GM19397 (cell line): ENCODE data around the gene SLC6A13.
A peak's percentile ranks its signal among the peaks of the same experiment; 100 is the strongest.

ENCODE experiments used
- ATAC-seq: cut with Tn5 transposase; IDR thresholded peaks from one replicate; pipeline ENCODE4 v1.9.1; 2021; ENCODE audit warnings: mild to moderate bottlenecking, moderate library complexity; ENCODE audit not compliant: unreplicated experiment

The SLC6A13 gene

GRCh38 chr12:234891-235415 lies 27.7 kb downstream of the SLC6A13 start:
- ATAC-seq, result no peak

GRCh38 chr12:234019-234418 lies 28.6 kb downstream of the SLC6A13 start:
- no peak for ATAC-seq

DNA sequence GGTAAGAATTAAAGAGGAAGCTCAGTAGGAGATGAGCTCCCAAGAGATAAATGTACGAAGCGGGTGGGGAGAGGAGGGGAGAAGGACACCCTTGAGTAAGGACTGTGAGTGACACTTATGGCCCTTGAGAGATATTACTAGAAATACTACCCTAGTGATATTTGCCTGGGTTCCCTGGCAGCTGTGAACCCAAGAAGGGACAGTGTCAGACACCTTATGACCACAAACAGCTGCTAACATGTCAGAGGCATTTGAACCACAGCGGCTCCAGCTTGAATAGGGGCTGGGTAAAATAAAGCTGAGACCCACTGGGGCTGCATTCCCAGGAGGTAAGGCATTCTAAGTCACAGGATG lies 29.0 kb downstream of the SLC6A13 start:
- ATAC-seq, result no peak

GRCh38 chr12:232731-233614 lies 29.7 kb downstream of the SLC6A13 start:
- ATAC-seq, result no peak

DNA sequence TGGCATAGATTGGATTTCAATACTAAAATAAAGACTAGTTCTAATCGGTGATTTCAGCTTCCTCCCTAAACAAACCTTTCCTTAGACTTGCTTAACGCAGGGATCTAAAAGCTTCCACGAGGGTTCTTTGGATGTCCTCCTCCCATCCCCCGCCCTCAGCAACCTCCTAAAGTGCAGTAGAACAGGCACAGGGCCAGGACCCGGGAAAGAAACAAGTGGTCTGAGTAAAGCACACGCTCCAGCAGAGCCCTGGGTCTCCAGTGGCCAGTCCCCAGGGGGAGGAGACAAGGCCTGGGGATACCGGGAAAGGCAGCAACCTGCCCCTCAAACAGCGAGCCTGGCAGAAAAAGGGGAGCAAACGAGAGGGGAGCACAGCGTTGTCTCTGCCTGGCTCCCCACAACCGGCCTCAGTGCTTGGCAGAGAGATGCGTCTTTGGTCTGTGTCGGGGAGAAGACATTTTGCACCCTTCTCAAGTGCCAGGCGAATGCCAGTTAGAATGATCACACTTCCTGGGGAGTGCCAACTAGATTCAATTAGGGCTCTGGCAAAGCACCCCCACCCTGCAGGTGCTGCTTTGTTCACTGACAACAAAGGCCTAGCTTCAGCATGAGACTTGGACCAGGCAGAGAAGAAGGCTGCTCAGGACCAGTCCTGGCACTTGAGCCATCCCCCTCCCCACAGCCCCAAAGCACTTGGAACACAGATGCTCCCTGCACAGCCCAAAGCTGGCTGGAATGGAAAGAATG lies 31.5 kb downstream of the SLC6A13 start:
- no peak for ATAC-seq

DNA sequence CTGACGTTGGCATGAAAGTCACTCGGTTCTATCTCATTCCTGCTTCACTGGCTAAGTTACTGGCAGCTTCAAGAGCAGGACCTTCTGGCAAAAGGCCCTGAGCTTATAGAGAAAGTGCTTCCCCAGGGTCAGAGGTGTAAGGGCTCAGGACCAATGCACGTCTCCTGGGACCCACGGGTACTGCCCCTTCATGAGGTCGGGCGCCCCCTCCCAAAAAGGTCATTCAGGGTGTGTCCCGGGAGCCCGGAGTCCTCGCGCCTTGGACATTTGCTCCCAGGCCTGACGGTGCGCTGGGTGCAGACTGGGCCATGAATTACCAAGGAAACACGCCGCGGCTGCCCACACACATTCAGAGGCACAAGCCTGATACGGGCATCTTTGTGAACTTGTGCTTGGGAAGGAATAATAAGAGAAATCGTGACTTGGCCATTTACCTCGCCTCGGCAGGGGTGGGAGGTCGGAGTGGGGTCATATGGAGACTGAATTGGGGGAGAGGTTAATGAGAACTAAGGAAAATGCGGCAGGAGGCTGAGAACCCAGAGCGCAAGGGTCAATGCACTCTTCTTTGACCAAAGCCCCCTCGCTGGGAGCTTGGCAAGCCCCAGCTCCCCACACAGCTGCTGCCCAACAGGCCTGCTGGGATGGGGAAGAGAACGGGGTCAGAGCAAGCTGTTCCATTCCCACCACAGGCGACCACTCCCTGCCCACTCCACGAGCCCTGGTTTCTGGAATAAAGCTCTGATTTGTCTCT lies 33.0 kb downstream of the SLC6A13 start:
- ATAC-seq, result no peak

DNA sequence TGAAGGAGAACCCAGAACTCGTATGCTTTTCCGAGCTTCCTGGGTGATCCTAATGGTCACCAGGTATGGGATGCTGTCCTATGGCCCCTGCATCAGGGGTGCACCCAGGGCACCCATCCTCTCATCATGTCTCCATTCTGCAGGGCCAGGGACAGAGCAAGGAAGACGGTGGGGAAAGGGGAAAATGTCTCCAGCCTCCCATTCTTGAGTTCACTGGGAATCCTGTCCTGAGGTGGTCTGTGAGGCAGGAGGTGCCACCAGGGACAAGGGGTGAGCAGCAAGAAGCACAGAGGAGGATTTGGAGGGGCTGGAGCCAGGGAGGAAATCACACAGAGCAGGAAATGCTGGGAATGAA lies 33.8 kb downstream of the SLC6A13 start:
- ATAC-seq, result no peak

DNA sequence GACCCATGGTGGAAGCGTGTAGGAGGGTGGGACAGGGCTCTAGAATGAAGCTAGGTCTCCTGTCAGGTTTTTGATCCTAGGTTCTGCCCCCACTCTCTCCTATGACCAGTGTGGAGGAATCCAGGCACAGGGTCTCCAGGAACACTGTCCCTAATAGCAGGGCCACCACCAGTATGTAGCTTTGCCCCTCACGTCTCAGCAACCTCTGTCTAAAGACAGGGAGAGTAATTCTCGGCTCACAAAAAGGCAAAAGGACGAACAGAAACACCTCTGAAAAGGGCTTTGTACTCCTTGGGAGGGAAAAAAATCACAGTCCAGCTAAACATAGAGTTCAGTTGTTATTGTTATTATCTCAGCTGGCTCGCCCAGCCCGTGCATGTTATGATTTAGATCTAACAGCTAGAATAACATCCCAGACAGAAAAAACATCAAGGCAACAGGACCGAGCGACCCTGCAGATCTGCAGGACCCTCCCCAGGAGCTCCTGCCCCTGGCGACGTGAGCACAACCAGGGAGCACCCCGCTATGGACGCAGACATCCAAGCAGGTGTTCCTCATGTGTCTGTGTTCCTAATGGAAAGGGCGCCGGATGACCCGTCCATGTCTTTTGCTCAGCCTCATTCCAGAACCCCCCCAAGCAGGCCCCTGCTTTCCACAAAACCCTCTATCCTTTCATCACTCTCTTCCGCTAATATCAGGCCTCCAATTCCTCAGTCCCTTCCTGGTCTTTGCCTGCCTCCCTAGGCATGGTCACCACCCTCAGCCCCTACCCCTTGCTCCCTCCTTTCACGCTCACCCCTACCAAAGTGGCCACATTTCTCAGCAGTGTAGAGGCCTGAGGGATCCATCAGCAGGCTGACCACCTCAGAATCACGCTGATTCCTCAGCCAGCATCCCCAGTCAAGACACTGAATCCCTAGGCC lies 34.5 kb downstream of the SLC6A13 start:
- ATAC-seq, result no peak

- ATAC-seq, result no peak
These were observed 35.2 kb downstream of the SLC6A13 start for GRCh38 chr12:227286-227915.

- no peak for ATAC-seq
These were observed 36.2 kb downstream of the SLC6A13 start for GRCh38 chr12:226401-226800.

GRCh38 chr12:225012-225411 lies 37.6 kb downstream of the SLC6A13 start:
- no peak for ATAC-seq

GRCh38 chr12:224330-224729 lies 38.3 kb downstream of the SLC6A13 start:
- no peak for ATAC-seq

- ATAC-seq, result no peak
These were observed 38.8 kb downstream of the SLC6A13 start for GRCh38 chr12:223841-224240.

DNA sequence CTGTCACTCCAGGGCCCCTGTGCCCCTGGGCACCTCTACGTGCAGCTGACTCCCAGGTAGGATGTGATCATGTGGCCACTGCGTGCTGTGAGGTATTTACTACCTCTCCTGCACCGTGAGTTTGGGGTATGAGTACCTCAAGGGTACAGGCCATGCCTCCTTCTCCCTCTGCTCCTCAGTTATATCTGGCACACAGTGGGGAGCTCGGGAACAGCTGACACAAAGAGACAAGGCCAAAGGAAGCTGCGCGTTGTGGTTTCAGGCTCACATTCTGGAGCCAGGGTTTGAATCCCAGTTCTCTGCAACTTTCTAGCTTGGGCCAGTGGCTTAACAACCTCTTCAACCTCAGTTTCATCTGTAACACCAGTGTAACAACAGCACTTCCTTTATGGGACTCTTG lies 40.9 kb downstream of the SLC6A13 start:
- no peak for ATAC-seq

- no peak for ATAC-seq
These were observed 41.6 kb downstream of the SLC6A13 start for GRCh38 chr12:220946-221550.

- no peak for ATAC-seq
These were observed 42.1 kb downstream of the SLC6A13 start for GRCh38 chr12:220491-220890.

GRCh38 chr12:219891-220352 lies 42.7 kb downstream of the SLC6A13 start:
- peak; percentile 74 for ATAC-seq

DNA sequence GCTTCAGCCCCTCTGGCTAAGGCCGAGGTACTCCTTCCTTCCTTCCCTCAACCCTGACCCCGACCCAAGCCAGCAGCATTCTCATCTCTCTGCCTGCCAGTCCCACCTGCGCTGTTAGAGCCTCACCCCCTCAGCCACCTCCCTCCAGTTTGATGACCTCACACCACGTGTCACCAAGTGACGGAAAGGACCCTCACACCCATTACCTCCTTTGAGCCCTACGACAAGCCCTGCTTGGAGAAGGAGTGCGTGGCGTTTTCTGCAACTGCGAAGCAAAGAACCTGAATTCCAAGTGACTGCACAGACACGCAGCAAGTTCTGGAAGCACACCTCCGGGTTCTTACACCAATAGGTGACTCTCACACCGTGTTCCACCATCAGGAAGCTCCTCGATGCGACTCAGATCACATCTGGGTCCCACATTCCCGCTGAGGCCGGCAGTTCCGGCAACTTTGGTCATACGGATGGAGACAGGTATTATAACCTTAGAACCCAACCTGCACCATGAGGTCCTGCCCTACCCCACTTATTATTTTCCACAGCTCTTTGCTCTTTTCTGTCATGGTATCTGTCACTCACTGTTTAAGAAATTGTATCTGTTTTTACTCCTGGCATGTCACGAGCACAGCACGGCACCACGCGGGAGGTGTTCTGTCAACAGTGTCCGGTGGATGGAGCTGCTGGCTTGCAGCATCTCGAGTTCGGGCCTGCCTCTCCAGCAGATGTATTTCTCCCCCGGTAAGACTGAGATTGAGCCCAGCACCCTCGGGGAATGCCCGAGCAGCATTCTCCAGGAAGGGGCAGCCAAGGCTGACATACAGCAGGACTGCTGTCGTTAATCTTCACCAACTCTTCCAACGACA lies 43.7 kb downstream of the SLC6A13 start:
- ATAC-seq, result no peak
